GM12872 (cell line): Measurements from ENCODE around the gene DYNLT3.

Source experiments
- CTCF ChIP-seq: IDR thresholded peaks from 3 replicates; pipeline ENCODE4 v1.5.1; 2011; ENCODE audit warnings: low read depth, mild to moderate bottlenecking, low read length, moderate library complexity; ENCODE audit not compliant: insufficient read depth

The DYNLT3 gene

GRCh38 chrX:37879692-37880091, 32.3 kb upstream of the DYNLT3 start:
- TF ChIP-seq CTCF = no peak

- no peak for TF ChIP-seq CTCF
These were observed 29.3 kb upstream of the DYNLT3 start for GRCh38 chrX:37876716-37877115.

- no peak for TF ChIP-seq CTCF
These were observed 28.3 kb upstream of the DYNLT3 start for GRCh38 chrX:37875675-37876074.

GRCh38 chrX:37873220-37873619, 25.8 kb upstream of the DYNLT3 start:
- TF ChIP-seq CTCF = no peak

GRCh38 chrX:37872303-37872655, 24.9 kb upstream of the DYNLT3 start:
- TF ChIP-seq CTCF = no peak

- no peak for TF ChIP-seq CTCF
These were observed 24.4 kb upstream of the DYNLT3 start for GRCh38 chrX:37871626-37872302.

GRCh38 chrX:37867536-37868153, 20.3 kb upstream of the DYNLT3 start:
- TF ChIP-seq CTCF = no peak
